Esophagus squamous epithelium (tissue), 5 donors: ENCODE measurements around the gene TRMT13. TPM values are rescaled to one million over a fixed set of nuclear protein-coding genes. Genes with fewer than 3 reads are reported as not detected.

Experiments used
- DNase-seq: peaks from one replicate; lab custom pipeline; 2025; lab: John Stamatoyannopoulos, UW
- H3K27ac ChIP-seq, 4 donors: fragments of 200-600 bp; sonication (generic); one replicate each; pipeline ENCODE4 v1.5.1; 2016 to 2019; ENCODE audit warnings: mild to moderate bottlenecking in 1 of 4
- H3K27me3 ChIP-seq, 4 donors: fragments of 200-600 bp; sonication (generic); 1 replicate in 3 of 4; 2 replicates in 1 of 4; pipeline versions ENCODE4 v1.5.1 to v1.6.0; 2017 to 2021; ENCODE audit warnings: antibody characterized with exemption in 1 of 4
- H3K36me3 ChIP-seq, 3 donors: fragments of 200-600 bp; sonication (generic); one replicate each; pipeline ENCODE4 v1.5.1; 2016 to 2019
- H3K4me1 ChIP-seq, 3 donors: fragments of 200-600 bp; sonication (generic); one replicate each; pipeline ENCODE4 v1.5.1; 2017 to 2019
- H3K4me3 ChIP-seq, 4 donors: fragments of 200-600 bp; sonication (generic); 1 replicate in 3 of 4; 2 replicates in 1 of 4; pipeline ENCODE4 v1.5.1; 2016 to 2019; ENCODE audit warnings: mild to moderate bottlenecking in 2 of 4, moderate library complexity in 1 of 4
- H3K9me3 ChIP-seq, 3 donors: fragments of 200-600 bp; sonication (generic); one replicate each; pipeline ENCODE4 v1.5.1; 2016 to 2019
- CTCF ChIP-seq, 6 experiments: fragments of 450-650 bp in 4 of 6; fragments of 200-600 bp in 2 of 6; sonication (generic) in 2 of 6; IDR thresholded peaks; one replicate each; pipeline ENCODE4 v1.5.1; 2016 to 2019; ENCODE audit warnings: antibody characterized with exemption in 6 of 6, mild to moderate bottlenecking in 4 of 6, moderate library complexity in 4 of 6
- POLR2A ChIP-seq, 4 donors: fragments of 450-650 bp; IDR thresholded peaks; one replicate each; pipeline ENCODE4 v1.6.1; 2017; ENCODE audit warnings: antibody characterized with exemption in 4 of 4, mild to moderate bottlenecking in 4 of 4, moderate library complexity in 3 of 4
- WGBS, 2 donors: methylation state at CpG; one replicate each; pipeline ENCODE4 v1.1.5; 2018; 5-methylcytosine and 5-hydroxymethylcytosine counted together
- intact Hi-C: fragments of 100-400 bp; cut with DNase I; formaldehyde crosslinking; loops from one replicate; pipeline ENCODE4 v1.15.0; 2022
- total RNA-seq, 4 donors: library from RNA; depleted of rRNA; stranded (reverse); fragments of >200 nt; gene quantifications; one replicate each; pipeline ENCODE4 v1.1.0, GENCODE V29; 2016
- donor health status: DM: yes; HTN: yes; CAD: no.

The TRMT13 gene
- total RNA-seq, 4 donors from 2014 or later, result 7.8 to 28.8 (median 11.8) TPM

- no peak for DNase-seq
- Histone ChIP-seq H3K4me1 (no peaks in the 10 kb centered on the region), H3K36me3 (peaks cover 0 to 93% (median 2%) of the 10 kb centered on the region in 3 donors), H3K9me3 (no peaks in the 10 kb centered on the region), H3K27me3 (no peaks in the 10 kb centered on the region), H3K4me3 (no peak overlapping the region), H3K27ac (no peak overlapping the region)
- TF ChIP-seq POLR2A (IDR thresholded peaks at IDR 0.05), result no peak
- TF ChIP-seq CTCF (IDR thresholded peaks at IDR 0.05), result no peak
- intact Hi-C loops, result no loop called here
- WGBS, 2 donors, result 84 to 96% methylated on average over 2 of the region's 2 CpGs
Measured at GRCh38 chr1:100101564-100101963, 31.4 kb upstream of the TRMT13 start.

- H3K27me3 ChIP-seq, result no peaks in the 10 kb centered on the region
- WGBS, 2 donors, result 86 to 88% methylated on average over 4 of the region's 4 CpGs
- TF ChIP-seq POLR2A (IDR thresholded peaks at IDR 0.05) (no peak), CTCF (IDR thresholded peaks at IDR 0.05) (no peak)
- DNase-seq, result no peak
- intact Hi-C loops, result no loop called here
- no peak overlapping the region for H3K4me3 ChIP-seq
- peaks cover 0 to 50% (median 4%) of the 10 kb centered on the region in 3 donors for H3K36me3 ChIP-seq
- H3K9me3 ChIP-seq, result no peaks in the 10 kb centered on the region
- no peak overlapping the region for H3K27ac ChIP-seq
- no peaks in the 10 kb centered on the region for H3K4me1 ChIP-seq
Measured at GRCh38 chr1:100107696-100108095, 25.3 kb upstream of the TRMT13 start.

GRCh38 chr1:100109554-100110066, 23.4 kb upstream of the TRMT13 start:
- Histone ChIP-seq H3K4me1 (no peaks in the 10 kb centered on the region), H3K4me3 (no peak overlapping the region), H3K36me3 (peaks cover 0 to 31% (median 4%) of the 10 kb centered on the region in 3 donors), H3K27me3 (no peaks in the 10 kb centered on the region), H3K27ac (no peak overlapping the region), H3K9me3 (no peaks in the 10 kb centered on the region)
- DNase-seq, result no peak
- intact Hi-C loops, result no loop called here
- TF ChIP-seq CTCF (IDR thresholded peaks at IDR 0.05) (no peak), POLR2A (IDR thresholded peaks at IDR 0.05) (no peak)

GRCh38 chr1:100115524-100115923, 17.4 kb upstream of the TRMT13 start:
- Histone ChIP-seq H3K9me3 (no peaks in the 10 kb centered on the region), H3K4me3 (no peak overlapping the region), H3K27me3 (no peaks in the 10 kb centered on the region), H3K36me3 (peaks cover 0 to 27% (median 0%) of the 10 kb centered on the region in 3 donors), H3K4me1 (no peaks in the 10 kb centered on the region), H3K27ac (no peak overlapping the region)
- intact Hi-C loops, result no loop called here
- TF ChIP-seq CTCF (IDR thresholded peaks at IDR 0.05) (no peak), POLR2A (IDR thresholded peaks at IDR 0.05) (no peak)
- WGBS, 2 donors, result 94 to 97% methylated on average over 4 of the region's 4 CpGs
- no peak for DNase-seq

GRCh38 chr1:100122177-100122576, 10.8 kb upstream of the TRMT13 start:
- DNase-seq, result no peak
- 85 to 90% methylated on average over 1 of the region's 1 CpG for WGBS, 2 donors
- Histone ChIP-seq H3K36me3 (peaks cover 0 to 43% (median 0%) of the 10 kb centered on the region in 3 donors), H3K9me3 (no peaks in the 10 kb centered on the region), H3K27ac (no peak overlapping the region), H3K27me3 (no peaks in the 10 kb centered on the region), H3K4me3 (no peak overlapping the region), H3K4me1 (no peaks in the 10 kb centered on the region)
- TF ChIP-seq CTCF (IDR thresholded peaks at IDR 0.05), result no peak
- no peak for TF ChIP-seq POLR2A (IDR thresholded peaks at IDR 0.05)
- intact Hi-C loops, result no loop called here
